Mesenchymal stem cell (in vitro differentiated cells and primary cell): ENCODE measurements around the gene PPP1R10.
A peak's percentile ranks its signal among the peaks of the same experiment; 100 is the strongest.

ENCODE experiments used
- DNase-seq: peaks from one replicate; pipeline ENCODE4 v3.0.0-alpha.2; 2013
- H2AFZ ChIP-seq: one replicate; pipeline ENCODE4 v1.6.1; 2013; ENCODE audit warnings: low read depth, mild to moderate bottlenecking, control low read depth, inconsistent platforms, low read length, moderate library complexity
- H2AK5ac ChIP-seq: 2 replicates; pipeline ENCODE4 v1.6.1; 2013; ENCODE audit warnings: low read length, moderate library complexity, mild to moderate bottlenecking, inconsistent platforms; ENCODE audit not compliant: severe bottlenecking
- H2BK120ac ChIP-seq: one replicate; pipeline ENCODE4 v1.6.1; 2013; ENCODE audit warnings: low read depth, mild to moderate bottlenecking, inconsistent platforms, low read length, moderate library complexity
- H2BK12ac ChIP-seq, 2 experiments: one replicate each; pipeline ENCODE4 v1.6.1; 2013; ENCODE audit warnings: inconsistent platforms in 2 of 2, low read length in 2 of 2, mild to moderate bottlenecking in 2 of 2, moderate library complexity in 2 of 2, control low read depth in 1 of 2
- H2BK15ac ChIP-seq: one replicate; pipeline ENCODE4 v1.6.1; 2013; ENCODE audit warnings: mild to moderate bottlenecking, low read depth, inconsistent platforms; ENCODE audit not compliant: poor library complexity, severe bottlenecking
- H2BK5ac ChIP-seq: 2 replicates; pipeline ENCODE4 v1.6.1; 2013; ENCODE audit warnings: low read depth, mild to moderate bottlenecking, low read length, control low read depth, inconsistent platforms; ENCODE audit not compliant: poor library complexity, severe bottlenecking
- H3K14ac ChIP-seq, 2 experiments: one replicate each; pipeline ENCODE4 v1.6.1; 2013; ENCODE audit warnings: inconsistent platforms in 2 of 2, low read length in 2 of 2, control low read depth in 1 of 2, mild to moderate bottlenecking in 1 of 2, moderate library complexity in 1 of 2
- H3K18ac ChIP-seq, 2 experiments: one replicate each; pipeline ENCODE4 v1.6.1; 2013; ENCODE audit warnings: inconsistent platforms in 2 of 2, low read length in 2 of 2, control low read depth in 1 of 2, low read depth in 1 of 2, mild to moderate bottlenecking in 1 of 2
- H3K23ac ChIP-seq, 2 experiments: one replicate each; pipeline ENCODE4 v1.6.1; 2013; ENCODE audit warnings: inconsistent platforms in 2 of 2, low read length in 2 of 2, mild to moderate bottlenecking in 2 of 2, moderate library complexity in 2 of 2, control low read depth in 1 of 2
- H3K27ac ChIP-seq: 2 replicates; pipeline ENCODE4 v1.5.1; 2013; ENCODE audit warnings: mild to moderate bottlenecking, moderate library complexity, low read length, control low read depth, inconsistent platforms; ENCODE audit not compliant: poor library complexity, severe bottlenecking
- H3K27me3 ChIP-seq, 2 experiments: 2 replicates each; pipeline versions ENCODE4 v1.6.1 to v1.7.0; 2013; ENCODE audit warnings: low read length in 2 of 2, mild to moderate bottlenecking in 2 of 2, moderate library complexity in 2 of 2, control low read depth in 1 of 2, inconsistent platforms in 1 of 2; ENCODE audit not compliant: control insufficient read depth in 1 of 2, insufficient read depth in 1 of 2
- H3K36me3 ChIP-seq, 2 experiments: 2 replicates each; pipeline versions ENCODE4 v1.6.1 to v1.7.0; 2013; ENCODE audit warnings: low read length in 2 of 2, control low read depth in 1 of 2, inconsistent platforms in 1 of 2, low read depth in 1 of 2, mild to moderate bottlenecking in 1 of 2; ENCODE audit not compliant: insufficient read depth in 2 of 2, control insufficient read depth in 1 of 2
- H3K4ac ChIP-seq, 2 experiments: one replicate each; pipeline ENCODE4 v1.6.1; 2013; ENCODE audit warnings: inconsistent platforms in 2 of 2, low read length in 2 of 2, mild to moderate bottlenecking in 2 of 2, moderate library complexity in 2 of 2, control low read depth in 1 of 2, low read depth in 1 of 2
- H3K4me1 ChIP-seq: 2 replicates; pipeline ENCODE4 v1.6.1; 2013; ENCODE audit warnings: low read depth, low read length, control low read depth; ENCODE audit not compliant: control insufficient read depth, insufficient read depth
- H3K4me2 ChIP-seq: 2 replicates; pipeline ENCODE4 v1.6.1; 2013; ENCODE audit warnings: low read length, mild to moderate bottlenecking, inconsistent platforms; ENCODE audit not compliant: poor library complexity, severe bottlenecking
- H3K4me3 ChIP-seq, 2 experiments: 2 replicates each; pipeline versions ENCODE4 v1.5.1 to v1.7.0; 2013; ENCODE audit warnings: low read length in 2 of 2, mild to moderate bottlenecking in 2 of 2, control low read depth in 1 of 2, low read depth in 1 of 2; ENCODE audit not compliant: insufficient read depth in 1 of 2
- H3K79me1 ChIP-seq: replicated peaks from 2 replicates; pipeline ENCODE4 v1.6.1; 2013; ENCODE audit warnings: mild to moderate bottlenecking, control low read depth, low read length, inconsistent platforms; ENCODE audit not compliant: poor library complexity, severe bottlenecking
- H3K9ac ChIP-seq: 2 replicates; pipeline ENCODE4 v1.7.0; 2013; ENCODE audit warnings: mild to moderate bottlenecking, low read length, moderate library complexity
- H3K9me3 ChIP-seq: 2 replicates; pipeline ENCODE4 v1.7.0; 2013; ENCODE audit warnings: mild to moderate bottlenecking, low read length; ENCODE audit not compliant: control insufficient read depth
- H4K8ac ChIP-seq: one replicate; pipeline ENCODE4 v1.6.1; 2013; ENCODE audit warnings: inconsistent platforms, mild to moderate bottlenecking, low read length, moderate library complexity
- H4K91ac ChIP-seq: one replicate; pipeline ENCODE4 v1.6.1; 2013; ENCODE audit warnings: mild to moderate bottlenecking, low read length, inconsistent platforms
- WGBS: methylation state at CpG from one replicate; pipeline ENCODE4 v1.1.7; 2013; ENCODE audit warnings: mixed read lengths; 5-methylcytosine and 5-hydroxymethylcytosine counted together

The PPP1R10 gene

DNA sequence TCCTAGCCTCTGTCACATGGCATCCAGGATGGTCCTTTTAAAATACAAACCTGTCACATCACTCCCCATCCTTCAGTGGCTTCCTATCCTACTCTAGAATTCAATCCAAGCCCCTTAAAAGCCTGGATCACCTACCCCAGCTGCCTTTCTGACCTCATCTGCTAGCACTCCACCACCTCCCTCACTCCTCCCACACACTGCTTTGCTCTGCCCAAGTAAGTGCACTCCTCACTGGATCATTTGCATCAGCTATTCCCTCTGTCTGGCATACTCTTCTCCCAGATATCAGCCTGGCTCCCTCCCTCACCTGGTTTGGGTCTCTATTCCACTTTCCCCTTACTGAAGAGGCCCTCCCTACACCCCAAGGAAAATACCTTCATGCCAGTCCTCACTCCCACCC lies 40.4 kb upstream of the PPP1R10 start:
- peaks cover 14% of the 10 kb centered on the region for H3K4me1 ChIP-seq
- no peak overlapping the region for H3K4me2 ChIP-seq
- no peak overlapping the region for H2BK12ac ChIP-seq
- H2BK15ac ChIP-seq: no peak overlapping the region
- H3K9ac ChIP-seq: no peak overlapping the region
- H2BK5ac ChIP-seq: no peak overlapping the region
- H3K79me1 ChIP-seq: peaks cover 7% of the 10 kb centered on the region
- H4K91ac ChIP-seq: no peak overlapping the region
- H3K27me3 ChIP-seq: no peaks in the 10 kb centered on the region
- H3K9me3 ChIP-seq: no peaks in the 10 kb centered on the region
- H4K8ac ChIP-seq: no peak overlapping the region
- H3K4ac ChIP-seq: no peak overlapping the region
- peaks cover 86 to 94% of the 10 kb centered on the region in 2 experiments for H3K36me3 ChIP-seq
- H3K18ac ChIP-seq: no peak overlapping the region
- H3K23ac ChIP-seq: no peak overlapping the region
- no peak for DNase-seq
- no peak overlapping the region for H3K27ac ChIP-seq
- H3K4me3 ChIP-seq: no peak overlapping the region
- H2BK120ac ChIP-seq: no peak overlapping the region
- no peak overlapping the region for H2AFZ ChIP-seq
- no peak overlapping the region for H3K14ac ChIP-seq
- no peak overlapping the region for H2AK5ac ChIP-seq

- H3K14ac ChIP-seq: no peak overlapping the region
These were observed 39.5 kb upstream of the PPP1R10 start for GRCh38 chr6:30656513-30656912.

GRCh38 chr6:30655743-30656094 lies 38.7 kb upstream of the PPP1R10 start:
- Histone ChIP-seq H4K8ac (no peak overlapping the region), H3K36me3 (peaks cover 82 to 98% of the 10 kb centered on the region in 2 experiments), H3K4me2 (no peak overlapping the region), H3K4me1 (peaks cover 14% of the 10 kb centered on the region), H2AK5ac (no peak overlapping the region), H3K27me3 (no peaks in the 10 kb centered on the region), H3K18ac (no peak overlapping the region), H2BK12ac (no peak overlapping the region), H2BK15ac (no peak overlapping the region), H3K4me3 (no peak overlapping the region), H3K9me3 (no peaks in the 10 kb centered on the region), H3K23ac (no peak overlapping the region), H2AFZ (no peak overlapping the region), H2BK120ac (no peak overlapping the region), H3K4ac (no peak overlapping the region), H3K9ac (no peak overlapping the region), H4K91ac (no peak overlapping the region), H3K79me1 (peaks cover 1% of the 10 kb centered on the region), H3K14ac (no peak overlapping the region), H3K27ac (peak overlapping the region; percentile 34), H2BK5ac (no peak overlapping the region)
- WGBS: 90% methylated on average over 3 of the region's 3 CpGs
- no peak for DNase-seq

More at GRCh38 chr6:30656513-30656912, 39.5 kb upstream of the PPP1R10 start:
- Histone ChIP-seq H3K18ac (no peak overlapping the region), H2BK5ac (no peak overlapping the region), H3K4me3 (no peak overlapping the region), H3K4me2 (no peak overlapping the region), H2BK15ac (no peak overlapping the region), H4K91ac (no peak overlapping the region), H3K23ac (no peak overlapping the region), H2AK5ac (no peak overlapping the region), H2BK12ac (no peak overlapping the region), H3K36me3 (peaks cover 82 to 94% of the 10 kb centered on the region in 2 experiments), H3K27ac (peak overlapping the region; percentile 34), H3K4me1 (peaks cover 14% of the 10 kb centered on the region), H3K79me1 (peaks cover 3% of the 10 kb centered on the region), H3K9ac (no peak overlapping the region), H4K8ac (no peak overlapping the region), H2AFZ (no peak overlapping the region), H2BK120ac (no peak overlapping the region), H3K4ac (no peak overlapping the region), H3K9me3 (no peaks in the 10 kb centered on the region), H3K27me3 (no peaks in the 10 kb centered on the region)
- 91% methylated on average over 6 of the region's 7 CpGs for WGBS
- no peak for DNase-seq

- H3K36me3 ChIP-seq: peaks cover 77 to 91% of the 10 kb centered on the region in 2 experiments
- 93% methylated on average over 14 of the region's 19 CpGs for WGBS
- no peak overlapping the region for H2BK120ac ChIP-seq
- no peak overlapping the region for H3K18ac ChIP-seq
- no peak overlapping the region for H3K4me3 ChIP-seq
- peaks cover 14% of the 10 kb centered on the region for H3K4me1 ChIP-seq
- no peak overlapping the region for H2AFZ ChIP-seq
- no peak overlapping the region for H2BK15ac ChIP-seq
- no peak overlapping the region for H3K9ac ChIP-seq
- H3K23ac ChIP-seq: no peak overlapping the region
- H3K4ac ChIP-seq: no peak overlapping the region
- no peaks in the 10 kb centered on the region for H3K9me3 ChIP-seq
- no peak overlapping the region for H4K91ac ChIP-seq
- H3K27ac ChIP-seq: no peak overlapping the region
- no peak overlapping the region for H3K14ac ChIP-seq
- DNase-seq: no peak
- H2BK5ac ChIP-seq: no peak overlapping the region
- no peak overlapping the region for H2BK12ac ChIP-seq
- no peaks in the 10 kb centered on the region for H3K27me3 ChIP-seq
- no peak overlapping the region for H2AK5ac ChIP-seq
- peaks cover 1% of the 10 kb centered on the region for H3K79me1 ChIP-seq
- H3K4me2 ChIP-seq: no peak overlapping the region
- H4K8ac ChIP-seq: no peak overlapping the region
These were observed 38.0 kb upstream of the PPP1R10 start for GRCh38 chr6:30654798-30655742.
